Measurements from ENCODE around the gene CHRNA4.

The CHRNA4 gene

GRCh38 chr20:63407928-63408683 lies 47.0 kb upstream of the CHRNA4 start:
- H2AK5ac ChIP-seq (ENCODE audit: low read length) = no peak overlapping the region
- H2BK120ac ChIP-seq (ENCODE audit: insufficient read depth, low read length, poor library complexity) = no peak overlapping the region
- peaks cover 0 to 2% of the 10 kb centered on the region in 2 experiments for H3K4me1 ChIP-seq (ENCODE audit: control insufficient read depth in 1 of 2, insufficient read depth in 2 of 2, low read length in 2 of 2)
- no peak overlapping the region for H3K14ac ChIP-seq (ENCODE audit: low read length)
- no peak for DNase-seq
- H3K4me2 ChIP-seq (ENCODE audit: low read length) = no peak overlapping the region
- no peak overlapping the region for H2BK12ac ChIP-seq (ENCODE audit: low read length)
- peaks cover 2% of the 10 kb centered on the region for H3K9me3 ChIP-seq (ENCODE audit: insufficient read depth, low read depth, low read length)
- H3K27ac ChIP-seq (ENCODE audit: low read depth, low read length) = no peak overlapping the region
- no peak overlapping the region for H2AFZ ChIP-seq (ENCODE audit: insufficient read depth, low read length, poor library complexity)
- no peaks in the 10 kb centered on the region for H3K79me1 ChIP-seq (ENCODE audit: low read length)
- H4K91ac ChIP-seq (ENCODE audit: low read depth, low read length) = no peak overlapping the region
- no peak overlapping the region for H3K4me3 ChIP-seq (ENCODE audit: low read depth, low read length)
- H4K8ac ChIP-seq (ENCODE audit: low read depth, low read length) = no peak overlapping the region
- no peak overlapping the region for H3K4ac ChIP-seq (ENCODE audit: low read depth, low read length)
- WGBS (ENCODE audit: extremely low coverage, insufficient coverage, insufficient read length) = no CpG with 5 or more reads among the region's 27 CpGs
- H3K9ac ChIP-seq (ENCODE audit: low read length) = no peak overlapping the region
- H3K23ac ChIP-seq (ENCODE audit: low read length) = no peak overlapping the region
- no peaks in the 10 kb centered on the region for H3K36me3 ChIP-seq (ENCODE audit: control insufficient read depth in 1 of 2, insufficient read depth in 2 of 2, low read length in 2 of 2)
- H2BK5ac ChIP-seq (ENCODE audit: low read depth, low read length, poor library complexity) = no peak overlapping the region
- H3K18ac ChIP-seq (ENCODE audit: low read length) = no peak overlapping the region
- no peaks in the 10 kb centered on the region for H3K79me2 ChIP-seq (ENCODE audit: control insufficient read depth, insufficient read depth, low read length, poor library complexity)
- no peaks in the 10 kb centered on the region for H3K27me3 ChIP-seq (ENCODE audit: insufficient read depth, low read length)
- no peak overlapping the region for H4K12ac ChIP-seq (ENCODE audit: low read depth, low read length)

DNA sequence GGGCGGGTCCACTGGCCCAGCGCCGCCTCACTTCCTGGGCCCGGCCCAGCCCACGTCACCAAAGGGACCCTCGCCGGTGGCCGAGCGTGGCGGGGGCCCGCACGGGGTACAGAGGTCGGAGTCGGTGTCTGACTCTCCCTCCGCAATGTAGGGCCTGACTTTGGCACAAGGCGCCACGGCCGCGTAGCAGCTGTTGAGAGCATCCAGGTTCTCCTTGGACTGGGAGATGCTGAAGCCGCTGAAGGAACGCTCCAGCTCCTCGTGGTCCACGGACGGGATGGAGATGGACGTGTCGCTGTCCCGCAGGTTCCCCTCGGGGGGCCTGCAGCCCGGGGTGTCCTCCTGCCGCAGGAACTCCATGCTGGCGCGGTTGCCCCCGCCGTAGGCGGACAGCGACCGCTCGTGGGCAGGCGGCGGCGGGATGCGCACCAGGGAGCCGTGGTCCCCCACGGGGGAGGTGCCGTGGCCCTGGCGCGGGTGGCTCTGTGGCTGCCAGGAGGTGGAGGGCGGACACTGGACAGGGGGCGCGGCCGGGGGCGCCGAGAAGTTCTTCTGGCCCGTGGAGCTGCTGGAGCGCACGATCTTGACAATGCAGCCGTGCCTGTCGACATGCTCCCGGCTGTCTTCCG lies 45.6 kb upstream of the CHRNA4 start:
- Histone ChIP-seq H3K14ac (ENCODE audit: low read length) (no peak overlapping the region), H3K23ac (ENCODE audit: low read length) (no peak overlapping the region), H2BK5ac (ENCODE audit: low read depth, low read length, poor library complexity) (no peak overlapping the region), H3K4me2 (ENCODE audit: low read length) (no peak overlapping the region), H3K27me3 (ENCODE audit: insufficient read depth, low read length) (no peaks in the 10 kb centered on the region), H3K36me3 (ENCODE audit: control insufficient read depth in 1 of 2, insufficient read depth in 2 of 2, low read length in 2 of 2) (no peaks in the 10 kb centered on the region), H2BK120ac (ENCODE audit: insufficient read depth, low read length, poor library complexity) (no peak overlapping the region), H3K79me2 (ENCODE audit: control insufficient read depth, insufficient read depth, low read length, poor library complexity) (no peaks in the 10 kb centered on the region), H3K79me1 (ENCODE audit: low read length) (no peaks in the 10 kb centered on the region), H3K18ac (ENCODE audit: low read length) (no peak overlapping the region), H3K27ac (ENCODE audit: low read depth, low read length) (no peak overlapping the region), H3K9me3 (ENCODE audit: insufficient read depth, low read depth, low read length) (peaks cover 2% of the 10 kb centered on the region), H3K4me1 (ENCODE audit: control insufficient read depth in 1 of 2, insufficient read depth in 2 of 2, low read length in 2 of 2) (peaks cover 0 to 2% of the 10 kb centered on the region in 2 experiments), H4K91ac (ENCODE audit: low read depth, low read length) (no peak overlapping the region), H3K9ac (ENCODE audit: low read length) (no peak overlapping the region), H2AK5ac (ENCODE audit: low read length) (no peak overlapping the region), H3K4ac (ENCODE audit: low read depth, low read length) (no peak overlapping the region), H3K4me3 (ENCODE audit: low read depth, low read length) (no peak overlapping the region), H2BK12ac (ENCODE audit: low read length) (no peak overlapping the region), H4K12ac (ENCODE audit: low read depth, low read length) (no peak overlapping the region), H2AFZ (ENCODE audit: insufficient read depth, low read length, poor library complexity) (no peak overlapping the region), H4K8ac (ENCODE audit: low read depth, low read length) (no peak overlapping the region)
- no peak for DNase-seq
- no CpG with 5 or more reads among the region's 60 CpGs for WGBS (ENCODE audit: extremely low coverage, insufficient coverage, insufficient read length)

- no peak for DNase-seq
- Histone ChIP-seq H3K23ac (ENCODE audit: low read length) (no peak overlapping the region), H3K4ac (ENCODE audit: low read depth, low read length) (no peak overlapping the region), H3K9ac (ENCODE audit: low read length) (no peak overlapping the region), H4K91ac (ENCODE audit: low read depth, low read length) (no peak overlapping the region), H3K79me2 (ENCODE audit: control insufficient read depth, insufficient read depth, low read length, poor library complexity) (no peaks in the 10 kb centered on the region), H2BK120ac (ENCODE audit: insufficient read depth, low read length, poor library complexity) (no peak overlapping the region), H3K4me3 (ENCODE audit: low read depth, low read length) (no peak overlapping the region), H3K4me2 (ENCODE audit: low read length) (no peak overlapping the region), H2AFZ (ENCODE audit: insufficient read depth, low read length, poor library complexity) (no peak overlapping the region), H4K8ac (ENCODE audit: low read depth, low read length) (no peak overlapping the region), H4K12ac (ENCODE audit: low read depth, low read length) (no peak overlapping the region), H3K36me3 (ENCODE audit: control insufficient read depth in 1 of 2, insufficient read depth in 2 of 2, low read length in 2 of 2) (no peaks in the 10 kb centered on the region), H2BK12ac (ENCODE audit: low read length) (no peak overlapping the region), H3K18ac (ENCODE audit: low read length) (no peak overlapping the region), H2AK5ac (ENCODE audit: low read length) (no peak overlapping the region), H3K4me1 (ENCODE audit: control insufficient read depth in 1 of 2, insufficient read depth in 2 of 2, low read length in 2 of 2) (peaks cover 0 to 2% of the 10 kb centered on the region in 2 experiments), H3K27ac (ENCODE audit: low read depth, low read length) (no peak overlapping the region), H3K9me3 (ENCODE audit: insufficient read depth, low read depth, low read length) (peaks cover 2% of the 10 kb centered on the region), H3K27me3 (ENCODE audit: insufficient read depth, low read length) (no peaks in the 10 kb centered on the region), H3K14ac (ENCODE audit: low read length) (no peak overlapping the region), H3K79me1 (ENCODE audit: low read length) (no peaks in the 10 kb centered on the region), H2BK5ac (ENCODE audit: low read depth, low read length, poor library complexity) (no peak overlapping the region)
- no CpG with 5 or more reads among the region's 23 CpGs for WGBS (ENCODE audit: extremely low coverage, insufficient coverage, insufficient read length)
These were observed 44.9 kb upstream of the CHRNA4 start for GRCh38 chr20:63406011-63406410.

DNA sequence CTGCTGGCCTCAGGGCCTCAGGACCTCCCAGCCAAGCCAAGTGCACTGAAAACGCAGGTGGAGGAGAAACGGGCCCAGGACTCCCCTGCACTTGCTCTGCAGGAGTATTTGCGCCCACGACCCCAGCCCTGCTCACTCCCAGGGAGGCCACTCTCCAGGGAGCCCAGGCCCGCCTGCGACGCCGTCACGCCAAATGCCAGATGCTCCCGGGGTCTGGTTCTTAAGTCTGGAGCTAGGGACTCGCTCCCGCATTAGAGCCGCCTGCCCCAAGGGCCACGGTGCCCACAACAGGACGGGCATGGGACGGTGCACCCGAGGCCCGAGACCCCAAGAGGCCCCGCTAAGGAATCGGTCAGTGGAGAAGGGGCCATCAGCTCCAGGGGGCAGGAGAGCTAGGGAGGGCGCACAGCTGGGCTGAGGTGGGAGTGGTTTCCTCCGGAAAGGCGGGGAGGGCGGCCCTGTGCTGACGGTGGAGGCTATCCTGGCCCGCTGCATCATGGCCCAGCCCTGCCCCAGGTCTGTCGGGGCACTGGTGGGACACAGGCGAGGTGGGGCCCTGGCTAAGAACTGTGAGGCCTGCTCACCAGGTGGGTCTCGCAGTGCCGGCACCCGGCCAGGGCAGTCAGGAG lies 44.1 kb upstream of the CHRNA4 start:
- H3K4me3 ChIP-seq (ENCODE audit: low read depth, low read length) = no peak overlapping the region
- no peak overlapping the region for H2AK5ac ChIP-seq (ENCODE audit: low read length)
- peaks cover 0 to 2% of the 10 kb centered on the region in 2 experiments for H3K4me1 ChIP-seq (ENCODE audit: control insufficient read depth in 1 of 2, insufficient read depth in 2 of 2, low read length in 2 of 2)
- H2AFZ ChIP-seq (ENCODE audit: insufficient read depth, low read length, poor library complexity) = no peak overlapping the region
- H4K8ac ChIP-seq (ENCODE audit: low read depth, low read length) = no peak overlapping the region
- H3K27ac ChIP-seq (ENCODE audit: low read depth, low read length) = no peak overlapping the region
- H2BK5ac ChIP-seq (ENCODE audit: low read depth, low read length, poor library complexity) = no peak overlapping the region
- H3K27me3 ChIP-seq (ENCODE audit: insufficient read depth, low read length) = no peaks in the 10 kb centered on the region
- H3K18ac ChIP-seq (ENCODE audit: low read length) = no peak overlapping the region
- H3K4ac ChIP-seq (ENCODE audit: low read depth, low read length) = no peak overlapping the region
- no peak overlapping the region for H2BK120ac ChIP-seq (ENCODE audit: insufficient read depth, low read length, poor library complexity)
- no peaks in the 10 kb centered on the region for H3K79me2 ChIP-seq (ENCODE audit: control insufficient read depth, insufficient read depth, low read length, poor library complexity)
- H3K9me3 ChIP-seq (ENCODE audit: insufficient read depth, low read depth, low read length) = peaks cover 2% of the 10 kb centered on the region
- H3K79me1 ChIP-seq (ENCODE audit: low read length) = no peaks in the 10 kb centered on the region
- DNase-seq = no peak
- no peak overlapping the region for H4K12ac ChIP-seq (ENCODE audit: low read depth, low read length)
- WGBS (ENCODE audit: extremely low coverage, insufficient coverage, insufficient read length) = no CpG with 5 or more reads among the region's 31 CpGs
- H2BK12ac ChIP-seq (ENCODE audit: low read length) = no peak overlapping the region
- no peaks in the 10 kb centered on the region for H3K36me3 ChIP-seq (ENCODE audit: control insufficient read depth in 1 of 2, insufficient read depth in 2 of 2, low read length in 2 of 2)
- H4K91ac ChIP-seq (ENCODE audit: low read depth, low read length) = no peak overlapping the region
- H3K23ac ChIP-seq (ENCODE audit: low read length) = no peak overlapping the region
- no peak overlapping the region for H3K14ac ChIP-seq (ENCODE audit: low read length)
- H3K9ac ChIP-seq (ENCODE audit: low read length) = no peak overlapping the region
- no peak overlapping the region for H3K4me2 ChIP-seq (ENCODE audit: low read length)
